ENCODE data around the gene NSFL1C.
"Not testable (repeated sequence)": the region's sequence is repeated elsewhere in the genome, so short reads cannot be mapped to it uniquely, and the experiment has no call there.

The NSFL1C gene

DNA sequence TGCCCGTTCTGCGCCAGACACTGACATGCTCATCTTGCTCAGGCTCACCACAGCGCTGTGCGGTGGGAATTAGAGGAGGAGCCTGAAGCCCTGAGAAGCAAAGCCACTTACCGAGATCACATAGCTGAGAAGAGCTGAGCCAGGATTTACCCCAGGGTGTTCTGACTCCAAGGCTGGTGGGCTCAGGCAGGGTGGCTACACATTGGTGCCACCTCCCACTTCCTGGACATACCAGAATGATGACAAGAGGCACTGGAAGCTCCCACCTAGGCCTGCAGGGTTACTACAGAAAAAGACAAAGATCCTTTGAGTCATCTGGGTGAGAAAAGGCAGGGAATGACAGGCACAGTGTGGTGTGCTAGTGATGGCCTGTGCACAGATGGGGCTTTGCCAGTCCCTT is 49.4 kb downstream of the NSFL1C start:
- H3K4me3 ChIP-seq (ENCODE audit: low read depth, low read length) = no peak overlapping the region
- TF ChIP-seq, protein P1, sequence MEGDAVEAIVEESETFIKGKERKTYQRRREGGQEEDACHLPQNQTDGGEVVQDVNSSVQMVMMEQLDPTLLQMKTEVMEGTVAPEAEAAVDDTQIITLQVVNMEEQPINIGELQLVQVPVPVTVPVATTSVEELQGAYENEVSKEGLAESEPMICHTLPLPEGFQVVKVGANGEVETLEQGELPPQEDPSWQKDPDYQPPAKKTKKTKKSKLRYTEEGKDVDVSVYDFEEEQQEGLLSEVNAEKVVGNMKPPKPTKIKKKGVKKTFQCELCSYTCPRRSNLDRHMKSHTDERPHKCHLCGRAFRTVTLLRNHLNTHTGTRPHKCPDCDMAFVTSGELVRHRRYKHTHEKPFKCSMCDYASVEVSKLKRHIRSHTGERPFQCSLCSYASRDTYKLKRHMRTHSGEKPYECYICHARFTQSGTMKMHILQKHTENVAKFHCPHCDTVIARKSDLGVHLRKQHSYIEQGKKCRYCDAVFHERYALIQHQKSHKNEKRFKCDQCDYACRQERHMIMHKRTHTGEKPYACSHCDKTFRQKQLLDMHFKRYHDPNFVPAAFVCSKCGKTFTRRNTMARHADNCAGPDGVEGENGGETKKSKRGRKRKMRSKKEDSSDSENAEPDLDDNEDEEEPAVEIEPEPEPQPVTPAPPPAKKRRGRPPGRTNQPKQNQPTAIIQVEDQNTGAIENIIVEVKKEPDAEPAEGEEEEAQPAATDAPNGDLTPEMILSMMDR (IDR thresholded peaks at IDR 0.05; ENCODE audit: borderline replicate concordance, insufficient read depth, low read depth, low read length) = no peak

DNA sequence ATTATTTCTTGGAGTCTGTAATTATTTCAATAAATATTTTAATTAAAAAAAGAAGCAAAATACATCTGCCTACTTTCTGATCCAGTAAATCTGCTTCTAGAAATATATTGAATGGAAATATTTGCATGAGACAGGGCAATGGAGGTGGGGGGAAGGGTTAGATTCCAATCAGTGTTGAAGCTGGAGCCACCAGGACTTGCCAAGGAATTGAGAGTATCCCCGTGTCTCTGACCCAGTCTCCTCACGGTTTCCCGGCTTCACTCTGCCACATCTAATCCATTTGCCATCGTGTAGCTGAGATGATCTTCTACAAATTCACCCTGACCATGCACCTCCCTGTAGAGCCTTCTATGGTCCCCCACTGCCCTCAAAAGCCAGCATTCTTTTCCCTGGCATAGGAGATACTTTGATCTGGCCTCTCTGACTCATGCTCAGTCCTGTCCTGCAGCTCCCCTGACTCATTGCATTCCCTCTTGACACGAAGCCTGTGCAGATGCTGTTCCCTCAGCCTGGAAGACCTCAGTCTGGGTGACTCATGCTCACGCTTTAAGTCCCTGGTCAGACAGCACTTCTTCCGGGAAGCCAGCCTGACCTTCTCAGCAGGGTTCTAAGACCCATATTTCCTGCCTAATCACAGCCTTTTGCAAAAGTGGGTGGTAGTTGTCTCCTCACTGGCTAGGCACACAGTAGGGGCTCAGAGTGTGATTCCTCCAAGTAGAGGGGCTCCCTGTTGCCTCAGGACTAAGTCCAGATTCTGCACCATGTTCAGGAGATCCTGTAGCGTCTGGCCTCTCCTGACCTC is 50.8 kb downstream of the NSFL1C start:
- H3K4me3 ChIP-seq (ENCODE audit: low read depth, low read length) = no peak overlapping the region
- TF ChIP-seq, protein P1 (IDR thresholded peaks at IDR 0.05; ENCODE audit: borderline replicate concordance, insufficient read depth, low read depth, low read length) = no peak

DNA sequence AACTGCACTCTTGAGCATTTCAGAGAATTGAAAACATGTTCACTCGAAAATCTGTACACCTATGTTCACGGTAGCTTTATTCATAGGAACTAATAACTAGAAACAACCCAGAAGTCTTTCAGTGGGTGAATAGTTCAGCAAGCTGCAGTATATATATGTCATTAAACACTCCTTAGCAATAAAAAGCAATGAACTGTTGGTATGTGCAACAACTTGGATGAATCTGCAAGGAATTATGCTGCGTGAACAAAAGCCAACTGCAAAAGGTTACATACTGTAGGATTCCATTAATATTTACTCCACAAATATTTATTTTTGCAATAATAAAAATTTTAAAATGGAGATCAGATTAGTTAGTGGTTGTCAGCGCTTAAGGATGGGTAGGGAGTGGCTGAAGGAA is 51.7 kb downstream of the NSFL1C start:
- TF ChIP-seq, protein P1 (IDR thresholded peaks at IDR 0.05; ENCODE audit: borderline replicate concordance, insufficient read depth, low read depth, low read length) = no peak
- no peak overlapping the region for H3K4me3 ChIP-seq (ENCODE audit: low read depth, low read length)

DNA sequence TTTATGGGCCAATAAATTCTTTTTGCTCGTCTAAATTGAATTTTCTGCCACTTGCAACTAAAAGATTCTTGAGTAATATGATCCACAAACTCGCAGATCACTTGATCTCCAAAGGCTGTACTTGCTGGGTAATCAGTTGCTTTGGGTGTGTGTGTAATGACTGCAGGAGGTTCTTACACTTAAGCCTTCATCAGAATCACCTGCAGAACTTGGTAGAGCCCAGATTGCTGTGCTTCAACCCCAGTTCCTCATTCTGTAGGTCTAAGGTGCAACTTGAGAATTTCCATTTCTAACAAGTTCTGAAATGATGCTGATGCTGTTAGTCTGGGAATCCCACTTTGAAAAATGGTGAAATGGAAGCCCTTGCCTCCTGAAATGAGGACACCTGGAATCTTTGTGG is 60.8 kb downstream of the NSFL1C start:
- TF ChIP-seq, protein P1 (IDR thresholded peaks at IDR 0.05; ENCODE audit: borderline replicate concordance, insufficient read depth, low read depth, low read length) = no peak
- no peak overlapping the region for H3K4me3 ChIP-seq (ENCODE audit: low read depth, low read length)

DNA sequence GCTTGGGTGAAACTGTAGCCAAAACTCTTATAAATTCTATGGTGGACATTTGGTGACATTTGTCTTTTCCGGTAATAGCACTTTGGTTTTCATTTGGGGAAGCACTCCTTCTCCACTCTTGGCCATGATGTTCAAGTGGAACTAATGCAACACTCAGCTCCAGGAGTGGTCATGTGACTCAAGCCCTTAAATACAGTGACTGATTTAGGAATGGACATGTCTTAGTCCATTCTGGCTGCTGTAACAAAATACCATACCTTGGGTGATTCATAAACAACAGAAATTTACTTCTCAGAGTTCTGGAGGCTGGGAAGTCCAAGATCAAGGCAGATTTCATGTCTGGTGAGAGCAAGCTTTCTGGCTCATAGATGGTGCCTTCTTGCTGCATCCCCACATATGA is 63.0 kb downstream of the NSFL1C start:
- H3K4me3 ChIP-seq (ENCODE audit: low read depth, low read length) = no peak overlapping the region
- TF ChIP-seq, protein P1 (IDR thresholded peaks at IDR 0.05; ENCODE audit: borderline replicate concordance, insufficient read depth, low read depth, low read length) = no peak

DNA sequence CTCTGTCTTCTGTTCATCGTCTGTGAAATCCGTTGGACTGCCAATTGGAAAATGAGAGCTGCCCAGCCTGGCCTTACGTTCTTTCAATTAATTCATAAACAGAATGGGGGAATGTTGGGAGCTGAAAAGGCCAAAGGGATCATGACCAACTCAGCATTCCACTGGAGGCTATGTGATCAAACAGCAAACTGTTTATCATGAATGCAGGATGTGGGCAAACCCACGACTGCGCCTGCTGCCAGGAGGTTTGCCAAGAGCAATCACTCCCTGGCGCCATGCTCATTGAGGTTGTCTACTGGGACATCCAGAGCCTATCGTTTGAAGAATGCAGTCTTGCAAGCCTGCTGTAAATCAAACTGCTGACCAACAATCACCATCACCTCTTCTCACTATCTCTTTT is 64.5 kb downstream of the NSFL1C start:
- TF ChIP-seq, protein P1 (IDR thresholded peaks at IDR 0.05; ENCODE audit: borderline replicate concordance, insufficient read depth, low read depth, low read length) = no peak
- no peak overlapping the region for H3K4me3 ChIP-seq (ENCODE audit: low read depth, low read length)

DNA sequence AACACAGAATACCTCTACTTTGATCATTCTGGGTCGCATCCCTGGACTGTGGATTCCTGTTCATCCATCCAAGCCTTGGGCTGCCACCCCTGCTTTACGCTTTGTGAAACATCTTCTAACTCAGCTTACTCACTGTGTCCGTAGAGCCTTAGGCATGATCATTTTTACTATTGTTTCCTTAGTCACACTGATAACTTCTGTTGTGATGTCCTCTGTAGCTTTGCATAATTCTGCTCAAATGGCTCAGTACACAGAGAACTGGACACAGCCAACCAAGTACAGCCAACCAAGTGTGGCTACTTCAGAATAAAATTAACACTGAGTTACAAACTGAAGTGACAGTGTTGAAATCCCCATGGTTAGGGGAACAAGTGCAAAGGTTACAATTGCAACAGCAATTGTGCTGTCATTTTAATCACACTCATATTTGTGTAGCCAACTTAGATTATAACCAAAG is 65.2 kb downstream of the NSFL1C start:
- no peak overlapping the region for H3K4me3 ChIP-seq (ENCODE audit: low read depth, low read length)
- TF ChIP-seq, protein P1 (IDR thresholded peaks at IDR 0.05; ENCODE audit: borderline replicate concordance, insufficient read depth, low read depth, low read length) = no peak

DNA sequence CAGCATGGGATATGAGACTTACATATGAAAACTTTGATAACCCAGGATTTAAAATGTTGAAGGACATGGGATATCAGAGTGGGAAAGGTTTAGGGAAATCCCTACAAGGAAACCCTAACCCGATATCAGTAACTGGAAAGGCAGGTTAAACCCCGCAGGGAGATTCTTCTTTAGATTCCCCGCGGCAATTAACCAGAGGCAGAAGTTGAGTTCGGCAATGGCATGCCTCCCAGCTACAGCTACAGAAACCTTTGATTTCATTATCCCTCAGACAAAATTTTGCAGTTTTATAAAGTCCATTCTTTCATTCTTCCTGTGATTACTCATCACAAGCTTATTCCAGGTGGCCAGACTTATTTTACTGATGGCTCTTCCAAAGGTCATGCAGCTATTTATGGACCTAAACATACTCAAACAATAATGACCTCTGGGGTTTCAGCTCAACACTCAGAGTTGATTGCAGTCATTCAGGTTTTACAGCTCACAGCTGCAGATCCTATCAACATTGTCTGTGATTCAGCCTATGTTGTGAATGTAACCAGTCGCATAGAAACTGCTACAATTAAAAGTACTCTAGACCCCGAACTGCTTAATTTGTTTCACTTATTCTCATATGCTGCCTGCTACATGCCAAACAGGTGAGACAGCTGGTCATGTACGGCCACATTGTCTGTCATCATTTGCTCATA is 66.8 kb downstream of the NSFL1C start:
- not testable (repeated sequence) for H3K4me3 ChIP-seq (ENCODE audit: low read depth, low read length)
